ENCODE results near the gene FEZ2. TPM values are rescaled to one million over a fixed set of nuclear protein-coding genes. Genes with fewer than 3 reads are reported as not detected.

Gene FEZ2
- total RNA-seq, 4 donors from 2014 or later, result 27.9 to 66.6 (median 39.7) TPM

DNA sequence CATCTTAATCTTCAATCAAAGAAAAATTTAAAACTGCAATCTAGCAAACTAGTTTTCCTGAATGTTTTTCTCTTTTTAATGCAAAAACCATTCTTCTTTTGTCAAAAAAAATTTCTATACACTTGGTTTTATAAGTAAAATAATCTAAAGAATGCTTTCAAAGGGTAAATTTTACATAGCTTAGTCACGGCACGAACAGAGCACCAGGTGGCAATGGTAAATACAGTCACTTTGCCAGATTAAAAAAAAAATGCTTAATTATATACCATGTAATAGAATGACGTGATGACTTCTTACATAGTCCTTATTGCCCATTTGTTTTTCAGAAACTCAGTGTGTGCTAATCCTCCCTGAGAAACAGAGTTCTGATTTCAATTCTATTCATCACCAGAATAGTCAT is 10.4 kb downstream of the FEZ2 start:
- TF ChIP-seq, protein P1, sequence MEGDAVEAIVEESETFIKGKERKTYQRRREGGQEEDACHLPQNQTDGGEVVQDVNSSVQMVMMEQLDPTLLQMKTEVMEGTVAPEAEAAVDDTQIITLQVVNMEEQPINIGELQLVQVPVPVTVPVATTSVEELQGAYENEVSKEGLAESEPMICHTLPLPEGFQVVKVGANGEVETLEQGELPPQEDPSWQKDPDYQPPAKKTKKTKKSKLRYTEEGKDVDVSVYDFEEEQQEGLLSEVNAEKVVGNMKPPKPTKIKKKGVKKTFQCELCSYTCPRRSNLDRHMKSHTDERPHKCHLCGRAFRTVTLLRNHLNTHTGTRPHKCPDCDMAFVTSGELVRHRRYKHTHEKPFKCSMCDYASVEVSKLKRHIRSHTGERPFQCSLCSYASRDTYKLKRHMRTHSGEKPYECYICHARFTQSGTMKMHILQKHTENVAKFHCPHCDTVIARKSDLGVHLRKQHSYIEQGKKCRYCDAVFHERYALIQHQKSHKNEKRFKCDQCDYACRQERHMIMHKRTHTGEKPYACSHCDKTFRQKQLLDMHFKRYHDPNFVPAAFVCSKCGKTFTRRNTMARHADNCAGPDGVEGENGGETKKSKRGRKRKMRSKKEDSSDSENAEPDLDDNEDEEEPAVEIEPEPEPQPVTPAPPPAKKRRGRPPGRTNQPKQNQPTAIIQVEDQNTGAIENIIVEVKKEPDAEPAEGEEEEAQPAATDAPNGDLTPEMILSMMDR (IDR thresholded peaks at IDR 0.05), result no peak
- TF ChIP-seq POLR2A (IDR thresholded peaks at IDR 0.05), result no peak
- Histone ChIP-seq H3K27me3 (no peaks in the 10 kb centered on the region), H3K4me3 (no peak overlapping the region), H3K4me1 (no peaks in the 10 kb centered on the region), H3K9me3 (no peaks in the 10 kb centered on the region), H3K36me3 (no peaks in the 10 kb centered on the region), H3K27ac (no peak overlapping the region)
- intact Hi-C loops (cut with DNase I; ENCODE audit: low total_unique reads), result no loop called here
- DNase-seq, result no peak

DNA sequence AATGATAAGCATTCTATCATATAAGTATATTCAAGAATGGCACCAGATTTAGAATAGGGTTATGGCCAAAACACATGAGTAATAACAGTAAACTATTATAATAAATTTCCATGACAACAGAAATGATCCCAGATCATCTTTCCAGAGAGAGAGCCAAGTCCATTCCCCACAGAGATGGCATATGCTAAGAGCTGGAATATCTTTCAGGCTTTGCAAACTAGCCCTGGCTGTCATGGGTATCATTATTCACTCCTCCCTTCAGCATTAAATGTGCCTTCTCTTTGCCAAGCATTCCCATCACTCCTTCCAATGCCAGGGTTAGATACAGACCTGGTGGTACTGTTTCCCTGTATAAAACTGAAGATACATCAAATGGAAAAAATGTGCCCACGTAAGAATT is 10.9 kb downstream of the FEZ2 start:
- Histone ChIP-seq H3K9me3 (no peaks in the 10 kb centered on the region), H3K27ac (no peak overlapping the region), H3K4me3 (no peak overlapping the region), H3K27me3 (no peaks in the 10 kb centered on the region), H3K36me3 (no peaks in the 10 kb centered on the region), H3K4me1 (no peaks in the 10 kb centered on the region)
- DNase-seq, result no peak
- intact Hi-C loops (cut with DNase I; ENCODE audit: low total_unique reads), result no loop called here
- no peak for TF ChIP-seq POLR2A (IDR thresholded peaks at IDR 0.05)
- TF ChIP-seq, protein P1 (IDR thresholded peaks at IDR 0.05), result no peak

DNA sequence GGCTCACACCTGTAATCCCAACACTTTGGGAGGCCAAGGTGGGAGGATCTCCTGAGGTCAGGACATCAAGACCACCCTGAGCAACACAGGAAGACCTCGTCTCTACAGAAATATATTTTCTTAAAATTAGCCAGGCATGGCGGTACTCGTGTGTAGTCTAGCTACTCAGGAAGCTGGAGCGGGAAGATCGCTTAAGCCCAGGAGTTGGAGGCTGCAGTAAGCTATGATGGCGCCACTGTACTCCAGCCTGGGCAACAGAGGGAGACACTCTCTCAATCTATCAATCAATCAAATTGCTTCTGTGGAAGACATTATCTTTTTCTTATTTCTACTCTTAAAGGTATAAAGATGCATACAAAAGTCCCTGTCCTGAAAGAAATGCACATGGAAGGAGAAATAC is 11.3 kb downstream of the FEZ2 start:
- Histone ChIP-seq H3K36me3 (no peaks in the 10 kb centered on the region), H3K27me3 (no peaks in the 10 kb centered on the region), H3K4me3 (no peak overlapping the region), H3K4me1 (no peaks in the 10 kb centered on the region), H3K9me3 (no peaks in the 10 kb centered on the region), H3K27ac (no peak overlapping the region)
- no peak for DNase-seq
- TF ChIP-seq POLR2A (IDR thresholded peaks at IDR 0.05), result no peak
- TF ChIP-seq, protein P1 (IDR thresholded peaks at IDR 0.05), result no peak
- intact Hi-C loops (cut with DNase I; ENCODE audit: low total_unique reads), result no loop called here

DNA sequence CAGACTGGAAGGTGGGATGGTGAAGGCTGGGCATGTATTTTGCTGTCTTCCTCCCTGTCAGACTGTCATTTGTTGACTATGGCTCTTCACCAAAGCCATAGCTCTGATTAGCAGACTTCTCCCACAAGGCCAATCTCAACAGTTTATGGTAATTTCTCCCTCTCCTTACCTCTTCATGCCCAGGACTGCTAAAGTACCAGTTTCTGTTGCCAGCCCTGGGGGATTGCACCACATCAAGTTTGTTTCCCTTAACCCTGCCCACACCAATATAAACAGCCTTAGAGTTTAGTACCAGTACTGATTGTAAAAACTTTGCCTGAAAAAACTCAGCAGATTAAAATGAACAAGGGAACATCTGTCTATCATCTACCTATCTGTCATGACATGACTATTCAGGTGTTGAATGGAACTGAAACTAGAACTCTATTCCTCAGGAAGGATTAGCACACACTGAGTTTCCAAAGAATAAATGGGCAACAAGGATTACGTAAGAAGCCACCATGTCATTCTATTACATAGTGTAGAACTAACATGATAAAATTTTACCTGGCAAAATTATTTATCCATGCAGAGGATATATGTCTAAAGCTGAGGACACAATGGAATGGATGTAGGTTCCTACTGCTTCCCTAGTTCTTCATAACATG is 13.7 kb downstream of the FEZ2 start:
- no peaks in the 10 kb centered on the region for H3K36me3 ChIP-seq
- H3K27ac ChIP-seq, result no peak overlapping the region
- no peaks in the 10 kb centered on the region for H3K4me1 ChIP-seq
- intact Hi-C loops (cut with DNase I; ENCODE audit: low total_unique reads), result no loop called here
- no peaks in the 10 kb centered on the region for H3K9me3 ChIP-seq
- no peak for TF ChIP-seq POLR2A (IDR thresholded peaks at IDR 0.05)
- TF ChIP-seq, protein P1 (IDR thresholded peaks at IDR 0.05), result no peak
- no peak overlapping the region for H3K4me3 ChIP-seq
- DNase-seq, result no peak
- no peaks in the 10 kb centered on the region for H3K27me3 ChIP-seq

DNA sequence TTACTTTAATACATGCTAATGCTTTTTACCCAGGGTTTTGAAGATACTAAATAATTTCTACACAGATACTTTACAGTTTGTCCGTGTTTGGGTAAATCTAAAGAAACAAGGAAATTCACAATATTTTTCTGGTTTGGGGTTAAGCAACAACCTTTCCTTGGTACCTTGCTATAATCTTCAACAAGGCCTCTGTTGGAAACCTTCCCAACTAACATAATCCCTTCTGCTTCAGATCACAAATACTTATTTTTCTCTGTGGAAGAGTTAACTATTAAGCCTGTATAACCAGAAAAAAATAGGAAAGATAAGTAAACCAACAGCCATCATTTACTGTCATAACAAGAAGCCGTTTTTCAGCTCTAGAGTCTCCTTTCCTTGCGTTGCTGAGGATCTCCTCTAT is 15.0 kb downstream of the FEZ2 start:
- Histone ChIP-seq H3K4me3 (no peak overlapping the region), H3K27ac (no peak overlapping the region), H3K4me1 (no peaks in the 10 kb centered on the region), H3K27me3 (no peaks in the 10 kb centered on the region), H3K9me3 (no peaks in the 10 kb centered on the region), H3K36me3 (no peaks in the 10 kb centered on the region)
- no peak for DNase-seq
- TF ChIP-seq POLR2A (IDR thresholded peaks at IDR 0.05), result no peak
- TF ChIP-seq, protein P1 (IDR thresholded peaks at IDR 0.05), result no peak
- intact Hi-C loops (cut with DNase I; ENCODE audit: low total_unique reads), result no loop called here
